Retina (tissue), 1 donor: ENCODE data around the gene CFAP43.

Source experiments
- DNase-seq: peaks from one replicate; pipeline ENCODE4 v3.0.0-alpha.2; 2016

Gene CFAP43

GRCh38 chr10:104088239-104088638, 143.9 kb downstream of the CFAP43 start:
- no peak for DNase-seq

- no peak for DNase-seq
Observed at GRCh38 chr10:104085801-104086400, 146.3 kb downstream of the CFAP43 start, which contains the start of gene COL17A1. COL17A1 (minus strand) TSS chr10:104085880; CDS start chr10:104080673, 5,207 bp downstream.

GRCh38 chr10:104084482-104085142, 147.6 kb downstream of the CFAP43 start:
- DNase-seq, result no peak

GRCh38 chr10:104081998-104082397, 150.2 kb downstream of the CFAP43 start:
- no peak for DNase-seq

GRCh38 chr10:104080762-104081161, 151.4 kb downstream of the CFAP43 start:
- DNase-seq, result no peak
